OCI-LY3 (cell line): ENCODE measurements around the gene CCR3.

Source experiments
- H2AFZ ChIP-seq: fragments of 200-600, 300-600 bp; shearing (Covaris generic); 2 replicates; pipeline ENCODE4 v1.6.0; 2014; ENCODE audit warnings: antibody characterized with exemption, low read depth, low read length
- H3K27ac ChIP-seq: fragments of 200-600, 300-600 bp; sonication (generic); 2 replicates; pipeline ENCODE4 v1.5.1; 2014; ENCODE audit warnings: mild to moderate bottlenecking, low read length, moderate library complexity, mixed read lengths
- H3K27me3 ChIP-seq: fragments of 200-600, 300-600 bp; sonication (generic); 2 replicates; pipeline ENCODE4 v1.6.1; 2014; ENCODE audit warnings: low read depth, low read length, mixed read lengths
- H3K36me3 ChIP-seq: fragments of 200-600, 300-600 bp; sonication (generic); replicated peaks from 2 replicates; pipeline ENCODE3; 2014; ENCODE audit warnings: low read depth, low read length, mixed read lengths
- H3K4me1 ChIP-seq: fragments of 300-600, 200-600 bp; sonication (generic); 2 replicates; pipeline ENCODE4 v1.6.1; 2014; ENCODE audit warnings: low read length, mixed read lengths
- H3K4me2 ChIP-seq: fragments of 200-600, 300-600 bp; sonication (generic); 2 replicates; pipeline ENCODE4 v1.6.1; 2014; ENCODE audit warnings: low read length, mixed read lengths
- H3K4me3 ChIP-seq: fragments of 300-600, 200-600 bp; sonication (generic); 2 replicates; pipeline ENCODE4 v1.5.1; 2014; ENCODE audit warnings: antibody characterized with exemption, mild to moderate bottlenecking, low read length, moderate library complexity
- H3K79me2 ChIP-seq: fragments of 300-600, 200-600 bp; shearing (Covaris generic); 2 replicates; pipeline ENCODE4 v1.6.1; 2014; ENCODE audit warnings: mild to moderate bottlenecking, low read length, mixed read lengths
- H3K9ac ChIP-seq: fragments of 300-600, 200-600 bp; shearing (Covaris generic); 2 replicates; pipeline ENCODE4 v1.6.0; 2014; ENCODE audit warnings: mild to moderate bottlenecking, low read length, moderate library complexity
- H3K9me3 ChIP-seq: fragments of 200-600, 300-600 bp; shearing (Covaris generic); 2 replicates; pipeline ENCODE4 v1.6.1; 2014; ENCODE audit warnings: low read length, mixed read lengths; ENCODE audit not compliant: insufficient read depth
- H4K20me1 ChIP-seq: fragments of 200-600, 300-600 bp; sonication (generic); 2 replicates; pipeline ENCODE4 v1.6.1; 2016; ENCODE audit warnings: low read length, mixed read lengths; ENCODE audit not compliant: insufficient read depth
- CTCF ChIP-seq: fragments of 200-600, 300-600 bp; sonication (generic); IDR thresholded peaks from 2 replicates; pipeline ENCODE4 v1.5.1; 2014; ENCODE audit warnings: antibody characterized with exemption, low read length, low read depth
- EZH2phosphoT487 ChIP-seq: fragments of 200-600 bp; shearing (Covaris generic); IDR thresholded peaks from 2 replicates; pipeline ENCODE4 v1.6.1; 2018; ENCODE audit warnings: antibody characterized with exemption, mixed run types, low read depth

Gene CCR3

GRCh38 chr3:46196261-46196957 lies 45.9 kb upstream of the CCR3 start:
- no peak overlapping the region for H3K4me3 ChIP-seq
- no peak for TF ChIP-seq EZH2phosphoT487
- TF ChIP-seq CTCF = no peak
- H3K4me2 ChIP-seq = no peak overlapping the region
- H4K20me1 ChIP-seq = no peaks in the 10 kb centered on the region
- H3K79me2 ChIP-seq = no peaks in the 10 kb centered on the region
- peaks cover 8% of the 10 kb centered on the region for H3K4me1 ChIP-seq
- no peak overlapping the region for H2AFZ ChIP-seq
- H3K9ac ChIP-seq = no peak overlapping the region
- H3K9me3 ChIP-seq = peaks cover 24% of the 10 kb centered on the region; the same call in 1 of the 2 replicates
- peaks cover 37% of the 10 kb centered on the region for H3K27me3 ChIP-seq
- no peaks in the 10 kb centered on the region for H3K36me3 ChIP-seq
- no peak overlapping the region for H3K27ac ChIP-seq

GRCh38 chr3:46200211-46200610 lies 42.0 kb upstream of the CCR3 start:
- TF ChIP-seq EZH2phosphoT487 (no peak), CTCF (no peak)
- H3K36me3 ChIP-seq = no peaks in the 10 kb centered on the region
- no peak overlapping the region for H2AFZ ChIP-seq
- no peaks in the 10 kb centered on the region for H4K20me1 ChIP-seq
- H3K9me3 ChIP-seq = 0 out of 2 replicates have a peak, but pooled peaks cover under 1% of the 10 kb centered on the region
- H3K79me2 ChIP-seq = no peaks in the 10 kb centered on the region
- H3K27me3 ChIP-seq = peaks cover 32% of the 10 kb centered on the region
- no peak overlapping the region for H3K4me3 ChIP-seq
- H3K9ac ChIP-seq = no peak overlapping the region
- H3K4me1 ChIP-seq = no peaks in the 10 kb centered on the region
- H3K4me2 ChIP-seq = no peak overlapping the region
- H3K27ac ChIP-seq = no peak overlapping the region

DNA sequence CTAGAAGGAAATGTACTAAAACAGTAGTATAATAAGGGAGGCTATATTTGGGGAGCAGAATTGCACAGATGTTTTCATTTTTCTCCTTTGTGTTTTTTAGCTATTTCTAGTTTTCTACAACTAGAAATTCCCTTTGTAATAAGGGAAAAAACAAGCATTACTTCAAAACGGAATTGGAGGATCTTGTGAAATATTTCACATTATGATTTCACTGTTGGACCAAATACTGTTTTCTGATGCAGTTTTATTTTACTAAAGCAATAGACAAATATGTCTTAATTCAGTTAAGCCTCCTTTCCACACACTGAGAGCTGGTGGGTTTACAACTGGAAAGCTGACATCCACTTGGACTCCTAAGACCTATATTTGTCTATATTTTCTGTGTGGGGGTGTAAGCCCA lies 41.5 kb upstream of the CCR3 start:
- H3K9me3 ChIP-seq = no peaks in the 10 kb centered on the region
- H3K27ac ChIP-seq = no peak overlapping the region
- H3K4me3 ChIP-seq = no peak overlapping the region
- no peaks in the 10 kb centered on the region for H3K4me1 ChIP-seq
- no peaks in the 10 kb centered on the region for H3K36me3 ChIP-seq
- H3K4me2 ChIP-seq = no peak overlapping the region
- TF ChIP-seq EZH2phosphoT487 (no peak), CTCF (no peak)
- H3K79me2 ChIP-seq = no peaks in the 10 kb centered on the region
- no peaks in the 10 kb centered on the region for H4K20me1 ChIP-seq
- H2AFZ ChIP-seq = no peak overlapping the region
- H3K9ac ChIP-seq = no peak overlapping the region
- peaks cover 32% of the 10 kb centered on the region for H3K27me3 ChIP-seq

DNA sequence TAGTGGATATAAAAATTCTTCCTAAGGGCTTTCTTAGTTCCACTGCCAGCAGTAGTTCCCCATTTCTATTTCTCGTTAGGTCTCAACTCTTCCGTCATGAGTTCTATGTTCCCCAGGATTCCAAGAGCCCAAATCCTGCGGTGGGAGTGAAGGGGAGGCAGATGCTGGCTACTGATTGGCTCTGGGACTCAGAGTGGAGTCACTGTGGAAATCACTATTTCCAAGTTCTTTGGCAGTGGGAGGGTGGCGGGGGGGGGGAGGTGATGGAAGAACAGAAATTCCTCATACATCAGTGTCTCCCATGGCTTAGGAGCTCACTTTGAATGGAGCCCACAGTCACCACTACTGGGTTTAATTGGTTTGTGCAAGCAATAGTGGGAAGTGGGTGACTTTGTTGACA lies 39.7 kb upstream of the CCR3 start:
- Histone ChIP-seq H3K79me2 (no peaks in the 10 kb centered on the region), H3K27ac (no peak overlapping the region), H3K27me3 (peaks cover 37% of the 10 kb centered on the region), H3K9ac (no peak overlapping the region), H3K4me3 (no peak overlapping the region), H3K4me1 (peaks cover 2% of the 10 kb centered on the region; the same call in 1 of the 2 replicates), H4K20me1 (no peaks in the 10 kb centered on the region), H2AFZ (no peak overlapping the region), H3K36me3 (no peaks in the 10 kb centered on the region), H3K9me3 (no peaks in the 10 kb centered on the region), H3K4me2 (no peak overlapping the region)
- TF ChIP-seq EZH2phosphoT487 (no peak), CTCF (no peak)
